ELR (cell line): Measurements from ENCODE around the gene HLA-A.
A peak's percentile ranks its signal among the peaks of the same experiment; 100 is the strongest.

Source experiments
- DNase-seq: peaks from one replicate; pipeline ENCODE4 v3.0.0-alpha.2; 2015; ENCODE audit warnings: low read depth

The HLA-A gene

DNA sequence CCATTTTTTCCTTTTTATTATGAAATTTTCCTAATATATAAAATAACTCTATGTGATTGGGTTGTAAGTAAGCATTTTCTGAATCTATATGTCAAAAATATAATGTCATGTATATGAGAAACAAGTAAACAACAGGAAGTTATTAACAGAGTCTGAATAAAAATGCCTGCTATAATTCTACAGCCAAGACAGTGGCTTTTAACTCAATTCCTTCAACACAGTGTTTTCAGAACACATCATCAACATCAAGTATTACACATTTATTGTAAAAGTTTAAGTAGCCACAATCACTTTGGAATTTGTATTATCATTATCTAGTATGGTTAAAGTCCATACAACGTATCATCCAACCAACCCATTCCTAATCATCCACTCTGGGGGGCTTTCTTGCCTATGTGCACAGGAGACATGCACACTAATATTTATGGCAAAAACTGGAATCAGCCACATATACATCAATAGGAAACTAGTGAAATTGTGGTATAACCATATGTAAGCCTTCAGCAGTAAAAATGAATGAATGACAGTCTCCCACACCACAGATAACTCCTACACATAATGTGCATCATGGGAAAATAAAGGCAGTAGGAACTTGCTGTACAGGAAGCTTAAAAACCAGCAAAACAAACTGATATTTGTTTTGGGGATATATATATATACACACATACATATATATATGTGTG is 6.9 kb upstream of the HLA-A start:
- no peak for DNase-seq

DNA sequence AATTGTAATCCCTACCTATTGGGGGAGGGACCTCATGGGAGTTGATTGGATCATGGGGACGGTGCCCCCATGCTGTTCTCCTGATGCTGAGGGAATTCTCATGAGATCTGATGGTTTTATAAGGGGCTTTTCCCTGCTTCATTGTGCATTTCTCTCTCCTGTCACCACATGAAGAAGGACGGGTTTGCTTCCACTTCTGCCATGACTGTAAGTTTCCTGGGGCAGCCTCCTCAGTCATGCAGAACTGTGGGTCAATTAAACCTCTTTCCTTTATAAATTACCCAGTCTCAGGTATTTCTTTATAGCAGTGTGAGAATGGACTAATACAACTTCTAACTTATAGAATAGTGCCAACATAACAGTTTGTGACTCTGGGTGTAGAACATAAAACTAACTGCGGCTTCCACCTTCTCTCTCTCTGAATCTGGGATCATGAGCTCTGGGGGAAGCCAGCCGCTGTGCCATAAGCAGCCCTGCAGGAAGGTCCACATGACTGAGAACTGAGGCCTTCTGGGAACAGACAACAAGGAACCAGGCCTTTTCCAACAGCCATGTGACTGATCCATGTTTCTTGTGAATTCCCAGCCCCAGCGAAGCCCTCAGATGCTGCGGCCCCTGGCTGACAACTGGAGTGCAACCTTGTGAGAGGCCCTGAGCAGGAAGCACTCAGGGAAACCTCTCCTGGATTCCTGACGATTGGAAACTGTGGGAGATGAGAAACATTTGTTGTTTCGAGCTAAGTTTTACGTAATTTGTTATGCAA is 3.4 kb upstream of the HLA-A start:
- DNase-seq: no peak

- DNase-seq: peak; percentile 77
Measured at GRCh38 chr6:29941016-29941415, 1.3 kb upstream of the HLA-A start.

DNA sequence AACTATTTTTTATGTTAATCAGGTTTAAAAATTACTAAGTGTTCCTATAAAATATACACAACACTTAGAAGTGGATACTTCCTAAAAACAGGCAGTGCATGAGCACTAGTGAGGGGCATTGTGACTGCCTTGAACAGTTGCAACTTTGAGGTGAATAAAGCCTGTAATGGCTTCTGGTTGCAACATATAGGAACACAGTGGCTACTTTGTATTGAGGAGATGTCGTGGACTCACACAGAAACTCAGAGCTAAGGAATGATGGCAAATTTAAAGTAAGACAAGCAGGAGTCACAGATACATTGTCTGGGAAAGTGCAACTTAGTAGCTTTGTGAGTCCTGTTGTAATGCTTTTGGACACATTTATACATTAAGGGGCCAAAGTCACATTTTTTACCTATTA is 861 bp upstream of the HLA-A start:
- DNase-seq: peak; percentile 56

DNA sequence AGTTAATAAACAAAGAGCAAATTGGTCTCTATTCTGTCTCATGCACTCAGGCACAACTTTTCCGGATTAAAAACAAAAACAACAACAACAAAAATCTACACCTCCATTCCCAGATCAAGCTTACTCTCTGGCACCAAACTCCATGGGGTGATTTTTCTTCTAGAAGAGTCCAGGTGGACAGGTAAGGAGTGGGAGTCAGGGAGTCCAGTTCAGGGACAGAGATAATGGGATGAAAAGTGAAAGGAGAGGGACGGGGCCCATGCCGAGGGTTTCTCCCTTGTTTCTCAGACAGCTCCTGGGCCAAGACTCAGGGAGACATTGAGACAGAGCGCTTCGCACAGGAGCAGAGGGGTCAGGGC is 437 bp upstream of the HLA-A start:
- no peak for DNase-seq

DNA sequence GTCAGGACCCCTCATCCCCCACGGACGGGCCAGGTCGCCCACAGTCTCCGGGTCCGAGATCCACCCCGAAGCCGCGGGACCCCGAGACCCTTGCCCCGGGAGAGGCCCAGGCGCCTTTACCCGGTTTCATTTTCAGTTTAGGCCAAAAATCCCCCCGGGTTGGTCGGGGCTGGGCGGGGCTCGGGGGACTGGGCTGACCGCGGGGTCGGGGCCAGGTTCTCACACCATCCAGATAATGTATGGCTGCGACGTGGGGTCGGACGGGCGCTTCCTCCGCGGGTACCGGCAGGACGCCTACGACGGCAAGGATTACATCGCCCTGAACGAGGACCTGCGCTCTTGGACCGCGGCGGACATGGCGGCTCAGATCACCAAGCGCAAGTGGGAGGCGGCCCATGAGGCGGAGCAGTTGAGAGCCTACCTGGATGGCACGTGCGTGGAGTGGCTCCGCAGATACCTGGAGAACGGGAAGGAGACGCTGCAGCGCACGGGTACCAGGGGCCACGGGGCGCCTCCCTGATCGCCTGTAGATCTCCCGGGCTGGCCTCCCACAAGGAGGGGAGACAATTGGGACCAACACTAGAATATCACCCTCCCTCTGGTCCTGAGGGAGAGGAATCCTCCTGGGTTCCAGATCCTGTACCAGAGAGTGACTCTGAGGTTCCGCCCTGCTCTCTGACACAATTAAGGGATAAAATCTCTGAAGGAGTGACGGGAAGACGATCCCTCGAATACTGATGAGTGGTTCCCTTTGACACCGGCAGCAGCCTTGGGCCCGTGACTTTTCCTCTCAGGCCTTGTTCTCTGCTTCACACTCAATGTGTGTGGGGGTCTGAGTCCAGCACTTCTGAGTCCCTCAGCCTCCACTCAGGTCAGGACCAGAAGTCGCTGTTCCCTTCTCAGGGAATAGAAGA is 978 bp downstream of the HLA-A start:
- DNase-seq: no peak

- no peak for DNase-seq
Measured at GRCh38 chr6:29945281-29945820, 3.0 kb downstream of the HLA-A start.

- no peak for DNase-seq
Measured at GRCh38 chr6:29946223-29947076, 4.1 kb downstream of the HLA-A start.

GRCh38 chr6:29947077-29947980 is 5.0 kb downstream of the HLA-A start:
- DNase-seq: no peak

GRCh38 chr6:29948277-29948676 is 5.9 kb downstream of the HLA-A start:
- DNase-seq: no peak

GRCh38 chr6:29949934-29950333 is 7.6 kb downstream of the HLA-A start:
- DNase-seq: no peak

- no peak for DNase-seq
Measured at GRCh38 chr6:29951882-29952281, 9.6 kb downstream of the HLA-A start.

DNA sequence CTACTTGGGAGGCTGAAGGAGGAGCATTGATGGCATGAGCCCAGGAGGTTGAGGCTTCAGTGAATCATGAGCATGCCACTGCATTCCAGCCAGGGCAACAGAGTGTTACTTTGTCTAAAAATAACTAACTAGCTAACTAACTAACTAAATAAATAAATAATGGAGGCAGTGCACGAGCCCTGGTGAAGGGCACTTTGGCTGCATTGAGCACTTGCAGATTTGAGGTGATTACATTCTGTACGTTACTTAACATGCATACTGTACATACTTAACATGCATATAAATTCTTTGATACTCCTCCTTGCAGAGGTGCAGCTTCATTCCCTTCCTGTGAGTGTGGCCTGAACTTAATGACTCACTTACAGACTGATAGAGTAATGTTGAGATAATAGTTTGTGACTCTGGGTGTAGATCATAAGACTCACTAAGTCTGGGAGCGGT is 10.7 kb downstream of the HLA-A start:
- peak; percentile 91 for DNase-seq

DNA sequence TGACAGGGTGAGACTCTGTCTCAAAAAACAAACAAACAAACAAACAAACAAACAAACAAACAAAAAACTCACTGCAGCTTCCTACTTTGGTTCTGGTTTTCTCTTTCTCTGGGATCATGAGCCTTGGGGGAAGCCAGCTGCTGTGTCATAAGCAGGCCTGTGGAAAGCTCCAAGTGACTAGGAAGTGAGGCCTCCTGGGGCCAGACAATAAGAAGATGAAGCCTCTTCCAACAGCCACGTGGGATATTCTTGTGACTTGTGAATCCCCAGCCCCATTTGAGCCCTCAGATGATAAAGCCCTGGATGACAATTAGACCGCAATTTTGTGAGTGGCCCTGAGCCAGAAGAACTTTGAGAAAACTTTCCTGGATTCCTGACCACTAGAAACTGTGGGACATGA is 11.4 kb downstream of the HLA-A start:
- peak; percentile 29 for DNase-seq

- no peak for DNase-seq
Measured at GRCh38 chr6:29954272-29954671, 11.9 kb downstream of the HLA-A start.

GRCh38 chr6:29955783-29956182 is 13.5 kb downstream of the HLA-A start:
- DNase-seq: no peak

DNA sequence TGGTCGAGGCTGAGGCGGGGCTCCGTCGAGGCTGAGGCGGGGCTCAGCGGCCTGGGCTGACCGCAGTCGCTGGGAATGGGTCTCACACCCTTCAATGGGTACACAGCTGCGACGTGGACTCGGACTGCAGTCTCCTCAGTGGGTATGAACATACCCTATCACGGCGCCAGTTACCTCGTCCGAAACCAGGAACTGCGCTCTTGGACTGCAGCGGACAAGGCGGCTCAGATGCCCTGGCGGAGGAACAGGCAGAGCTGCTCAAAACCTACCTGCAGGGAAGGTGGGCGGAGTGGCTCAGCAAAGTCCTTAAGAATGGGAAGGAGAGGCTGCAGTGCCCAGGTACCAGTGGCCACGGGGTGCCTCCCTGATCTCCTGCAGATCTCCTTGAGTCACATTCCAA is 14.2 kb downstream of the HLA-A start:
- no peak for DNase-seq

GRCh38 chr6:29958046-29958445 is 15.7 kb downstream of the HLA-A start:
- no peak for DNase-seq

DNA sequence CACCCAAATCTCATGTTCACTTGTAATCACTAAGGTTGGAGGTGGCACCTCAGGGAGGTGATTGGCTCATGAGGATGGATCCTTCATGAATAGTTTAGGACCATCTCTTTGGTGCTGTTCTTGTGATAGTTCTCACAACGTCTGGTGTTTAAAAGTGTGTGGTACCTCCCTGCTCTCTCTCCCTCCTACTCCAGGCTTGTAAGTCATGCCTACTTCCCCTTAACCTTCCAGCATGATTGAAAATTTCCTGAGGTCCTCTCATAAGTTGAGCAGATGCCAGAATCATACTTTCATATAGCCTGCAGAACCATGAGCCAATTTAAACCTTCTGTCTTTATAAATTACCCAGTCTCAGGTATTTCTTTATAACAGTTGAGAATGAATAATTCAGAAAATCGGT is 16.6 kb downstream of the HLA-A start:
- no peak for DNase-seq

GRCh38 chr6:29959467-29959866 is 17.1 kb downstream of the HLA-A start:
- DNase-seq: no peak
